HG02763 (cell line): ENCODE results near the gene NOM1.

Experiments
- ATAC-seq: cut with Tn5 transposase; IDR thresholded peaks from one replicate; pipeline ENCODE4 v1.9.1; 2021; ENCODE audit warnings: mild to moderate bottlenecking, moderate library complexity; ENCODE audit not compliant: unreplicated experiment

The NOM1 gene

DNA sequence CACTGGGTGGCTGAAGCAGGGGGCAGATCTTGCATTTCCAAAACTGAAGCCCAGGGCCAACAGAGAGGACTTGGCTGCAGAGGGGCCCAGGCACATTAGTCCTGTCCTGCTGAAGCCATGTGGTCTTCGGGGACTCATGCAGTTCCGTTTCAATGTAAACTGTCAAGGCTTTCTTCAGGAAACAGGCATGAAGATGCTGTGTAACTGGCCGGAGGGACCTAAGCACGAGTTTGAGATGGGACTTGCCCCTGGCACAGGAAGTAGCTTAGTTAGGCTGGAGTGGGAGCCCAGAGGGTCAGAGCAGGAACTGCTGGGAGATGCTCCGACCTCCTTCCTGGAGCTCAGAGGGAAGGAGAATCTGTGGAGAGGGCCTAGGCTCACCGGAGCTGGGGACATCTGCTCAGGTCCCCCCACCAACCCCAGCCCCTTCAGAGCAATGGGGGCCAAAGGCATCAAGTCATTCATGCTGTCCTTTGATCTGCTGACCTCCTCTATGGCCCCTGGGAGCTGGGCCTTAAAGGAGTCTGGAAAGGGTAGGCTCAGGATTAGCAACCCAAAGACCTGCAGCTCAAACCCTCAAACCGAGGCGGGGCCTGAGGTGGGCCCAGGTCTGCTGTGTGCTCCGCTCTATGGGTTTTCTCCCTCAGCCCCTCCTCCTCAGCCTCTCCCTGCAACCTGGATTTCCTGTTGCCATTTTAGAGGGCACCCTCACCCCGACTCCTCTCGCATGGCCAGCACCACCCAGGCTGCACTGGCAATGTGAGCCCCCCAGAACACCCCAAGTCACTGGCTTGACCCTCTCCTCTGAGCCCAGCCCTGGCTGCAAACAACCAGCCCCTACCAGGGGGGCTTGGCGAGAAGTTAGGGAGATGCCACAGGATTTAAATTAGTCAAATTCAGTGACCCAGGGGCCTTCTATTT is 65.4 kb downstream of the NOM1 start:
- ATAC-seq = no peak

DNA sequence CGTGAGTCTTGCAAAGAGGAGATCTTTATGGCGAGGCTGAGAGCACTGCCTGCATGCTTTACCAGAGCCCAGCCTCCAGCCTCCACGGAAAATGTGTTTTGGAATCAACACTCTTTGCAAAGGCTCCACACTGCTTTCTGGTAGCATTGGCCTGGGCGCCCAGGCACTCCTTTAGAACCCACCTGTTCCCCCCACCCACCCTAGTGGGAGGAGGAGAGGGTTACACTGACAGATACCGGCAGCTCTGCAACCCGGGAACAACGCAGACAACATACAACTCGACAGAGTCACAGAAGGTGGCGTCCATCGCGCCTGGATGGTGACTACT is 66.5 kb downstream of the NOM1 start:
- peak; percentile 8 for ATAC-seq

DNA sequence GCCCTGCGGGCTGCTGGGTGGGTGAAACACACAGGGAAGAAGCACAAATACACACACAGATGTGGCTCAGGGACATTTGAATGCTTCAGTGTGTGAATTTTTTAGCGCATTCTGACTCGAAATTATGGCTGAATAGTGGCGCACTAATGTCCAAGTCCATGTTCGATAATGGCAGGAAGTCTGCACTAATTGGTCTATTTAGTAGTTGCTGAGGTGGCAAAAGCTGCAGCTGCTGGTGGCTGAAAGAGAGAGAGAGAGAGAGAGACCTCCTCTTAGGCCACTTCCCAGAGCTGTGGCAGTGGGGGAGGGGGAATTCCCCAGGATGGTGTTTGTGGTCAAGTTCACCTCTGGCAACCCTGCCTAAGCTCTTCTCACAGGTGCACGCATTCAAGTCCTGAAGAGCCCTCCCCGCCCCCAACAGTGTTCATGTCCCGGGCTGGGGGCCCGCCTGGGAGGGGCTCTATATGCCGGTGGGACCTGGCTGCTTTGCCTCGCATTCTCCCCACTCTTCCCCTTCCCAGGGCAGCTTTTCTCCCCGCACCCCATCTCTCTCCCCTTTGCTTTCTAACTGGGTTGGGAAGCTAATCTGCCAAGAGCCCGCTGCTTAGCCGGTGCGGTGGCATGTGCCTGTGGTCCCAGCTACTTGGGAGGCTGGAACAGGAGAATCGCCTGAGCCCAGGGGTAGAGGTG is 67.0 kb downstream of the NOM1 start:
- ATAC-seq = peak; percentile 75

DNA sequence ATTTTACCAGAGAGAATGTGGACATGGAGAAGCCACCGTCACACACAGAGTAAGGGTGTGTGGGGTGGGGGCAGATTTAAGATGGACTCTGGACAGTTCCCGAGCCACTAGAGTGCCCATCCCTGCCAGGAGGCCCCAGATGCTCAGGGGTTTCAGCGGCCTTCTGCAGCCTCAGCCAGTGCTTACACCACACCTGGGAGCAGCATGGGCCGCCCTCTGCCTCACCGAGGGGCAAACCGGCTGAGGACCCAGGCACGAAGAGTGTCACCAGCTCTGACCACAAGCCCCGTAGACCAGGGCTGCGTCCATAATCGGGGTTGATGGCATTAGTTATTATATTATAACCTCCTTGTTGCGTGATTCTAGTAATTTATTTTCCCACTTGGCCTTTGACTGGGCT is 67.6 kb downstream of the NOM1 start:
- no peak for ATAC-seq

DNA sequence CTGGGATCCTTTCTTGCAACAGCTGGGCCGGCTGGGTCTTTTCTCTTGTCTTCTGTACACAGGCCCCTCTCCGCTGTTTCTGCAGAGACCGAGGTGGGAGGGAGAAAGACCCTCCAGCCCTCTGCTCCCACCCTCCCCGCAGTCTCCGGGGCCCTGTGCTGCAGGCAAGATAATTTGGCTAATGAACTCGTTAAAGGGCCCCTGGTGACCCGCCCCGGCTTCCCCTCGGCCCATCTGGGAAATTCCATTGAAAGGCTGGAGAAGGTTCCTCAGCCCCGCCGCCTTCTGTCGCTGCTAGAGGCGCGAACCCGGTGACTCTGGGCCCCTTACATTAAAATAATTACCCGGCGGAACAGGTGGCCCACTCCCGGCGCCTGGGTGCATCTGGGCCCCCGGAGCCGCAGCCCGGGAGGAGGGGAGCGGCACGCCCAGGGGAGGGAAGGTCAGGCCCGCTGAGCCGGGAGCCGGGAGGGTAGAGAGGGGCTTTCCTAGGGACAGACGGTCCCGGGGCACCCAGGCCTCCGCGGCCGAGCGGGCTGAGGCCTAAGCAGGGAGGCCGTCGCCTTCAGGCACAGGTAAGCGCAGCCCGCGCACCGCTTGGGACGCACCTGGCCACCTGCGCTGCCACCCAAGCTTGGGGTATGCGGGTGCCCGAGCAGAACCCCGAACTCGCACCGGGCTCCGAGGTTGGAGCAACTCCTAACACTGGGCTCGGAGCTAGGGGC is 68.3 kb downstream of the NOM1 start:
- ATAC-seq = no peak

DNA sequence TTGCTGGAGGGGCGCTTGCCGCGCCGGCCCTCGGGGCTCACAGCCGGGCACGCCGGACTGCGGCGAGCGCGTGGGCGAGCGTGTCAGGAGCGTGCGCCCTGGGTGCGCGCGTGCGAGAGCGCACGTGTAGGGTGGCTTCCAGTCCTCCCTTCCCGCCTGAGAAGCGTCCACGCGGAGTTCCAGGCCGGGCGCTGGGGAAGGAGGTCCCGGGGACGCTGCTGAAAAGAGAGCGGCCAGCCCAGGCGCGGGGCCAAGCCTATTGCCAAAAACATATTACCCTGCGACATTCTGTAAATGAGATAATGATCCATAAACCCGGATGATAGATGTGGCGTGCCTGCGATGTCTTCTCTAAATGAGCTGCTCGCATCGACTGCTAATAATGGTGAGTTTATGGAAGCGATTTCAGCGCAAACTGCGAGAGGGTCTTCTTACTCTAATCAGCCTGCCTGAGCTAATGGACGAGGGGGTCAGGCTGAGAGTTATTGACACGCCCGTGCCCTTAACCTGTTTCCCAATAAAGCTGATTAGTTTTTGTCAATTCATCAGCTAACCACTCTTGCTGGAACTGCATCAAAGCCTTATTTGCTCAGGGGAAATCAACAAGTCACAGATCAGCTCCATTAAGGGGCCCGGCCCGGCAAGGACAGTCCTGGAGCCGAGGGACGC is 69.0 kb downstream of the NOM1 start:
- ATAC-seq = no peak

DNA sequence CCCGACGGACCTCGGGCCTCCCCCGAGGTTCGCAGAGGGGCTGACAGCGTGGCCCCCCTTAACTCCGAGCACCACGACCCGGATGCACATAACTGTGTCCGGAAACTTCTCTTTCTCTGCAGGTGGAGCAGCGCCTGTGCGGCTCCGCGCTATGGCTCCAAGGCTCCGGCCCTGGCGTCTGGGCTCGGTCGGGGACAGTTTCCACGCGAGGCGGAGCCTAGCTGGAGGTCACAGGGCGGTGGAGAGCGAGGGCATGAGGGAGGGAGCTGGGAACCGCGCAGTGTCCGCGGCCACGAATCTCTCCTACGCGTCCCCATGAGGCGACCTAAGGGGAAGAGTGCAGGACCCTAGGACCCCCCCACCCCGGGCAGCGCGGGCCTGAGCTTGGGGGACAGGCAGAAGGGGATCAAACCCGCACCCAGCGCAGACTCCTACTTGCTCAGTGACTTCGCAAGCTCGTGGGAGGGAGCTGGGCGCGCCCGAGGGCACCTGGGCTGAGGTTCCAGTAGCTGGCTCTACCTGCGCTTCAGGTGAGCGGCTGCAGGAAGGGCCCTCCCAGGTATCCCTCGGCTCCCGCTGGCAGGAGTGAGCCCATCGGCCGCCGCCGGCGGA is 69.6 kb downstream of the NOM1 start:
- no peak for ATAC-seq

DNA sequence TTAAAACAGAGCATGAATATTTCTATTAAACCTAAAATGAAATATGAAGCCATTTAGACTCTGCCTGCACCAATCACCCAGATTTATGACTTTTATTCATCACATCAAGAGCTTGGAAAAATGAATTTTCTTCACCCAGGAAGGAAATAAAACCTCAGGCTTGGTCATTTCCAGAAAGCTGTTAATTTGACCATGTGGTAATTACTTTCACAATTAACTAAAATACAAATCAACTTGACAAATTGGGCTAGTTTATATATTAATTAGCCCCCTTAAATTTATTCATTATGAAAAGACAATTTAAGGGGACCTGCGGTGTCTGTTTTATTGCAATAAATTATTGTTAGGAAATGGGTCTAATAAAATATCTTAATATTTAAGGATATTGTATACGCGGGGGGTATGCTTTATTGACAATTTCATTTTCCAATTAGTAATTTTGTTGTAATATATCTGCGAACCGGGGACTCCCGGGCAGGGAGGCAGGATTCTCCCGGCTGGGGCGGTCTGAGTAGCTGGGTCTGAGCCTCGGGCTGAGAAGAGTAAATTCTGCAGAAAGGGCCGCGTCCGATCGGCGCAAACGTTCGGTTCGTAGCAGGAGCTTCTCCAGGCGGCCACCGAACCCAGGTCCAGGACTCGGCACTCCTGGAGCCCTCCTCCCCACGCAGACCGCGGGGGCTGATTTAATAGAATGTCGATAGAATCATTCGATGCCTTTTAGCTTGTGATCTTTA is 70.4 kb downstream of the NOM1 start:
- ATAC-seq = no peak

DNA sequence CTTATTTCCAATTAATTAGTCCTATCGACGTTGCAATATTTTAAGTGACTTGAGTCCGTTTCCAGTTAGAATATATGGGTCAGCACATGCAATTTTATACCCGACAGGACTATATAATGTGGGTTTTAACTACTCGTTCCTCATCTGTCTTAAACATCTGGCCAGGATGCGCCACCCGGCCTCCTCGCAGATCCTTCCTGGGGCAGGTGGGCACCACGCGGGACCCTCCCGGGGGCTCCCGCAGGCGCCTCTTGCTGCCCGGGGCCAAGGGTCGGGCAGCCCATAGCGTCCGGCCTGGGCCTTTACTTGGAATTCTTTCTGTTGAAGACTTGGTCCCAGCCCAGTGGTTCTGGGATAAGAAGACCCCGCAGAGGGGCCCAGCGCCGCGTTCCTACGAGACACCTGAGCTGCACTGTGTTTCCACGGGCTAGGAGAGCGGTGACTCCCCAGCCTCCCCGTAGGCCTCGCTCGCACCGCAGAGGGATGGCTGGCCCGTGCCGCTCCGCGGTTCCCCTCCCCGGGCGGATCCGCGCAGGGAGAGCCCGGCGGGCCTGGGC is 71.1 kb downstream of the NOM1 start:
- ATAC-seq = no peak

DNA sequence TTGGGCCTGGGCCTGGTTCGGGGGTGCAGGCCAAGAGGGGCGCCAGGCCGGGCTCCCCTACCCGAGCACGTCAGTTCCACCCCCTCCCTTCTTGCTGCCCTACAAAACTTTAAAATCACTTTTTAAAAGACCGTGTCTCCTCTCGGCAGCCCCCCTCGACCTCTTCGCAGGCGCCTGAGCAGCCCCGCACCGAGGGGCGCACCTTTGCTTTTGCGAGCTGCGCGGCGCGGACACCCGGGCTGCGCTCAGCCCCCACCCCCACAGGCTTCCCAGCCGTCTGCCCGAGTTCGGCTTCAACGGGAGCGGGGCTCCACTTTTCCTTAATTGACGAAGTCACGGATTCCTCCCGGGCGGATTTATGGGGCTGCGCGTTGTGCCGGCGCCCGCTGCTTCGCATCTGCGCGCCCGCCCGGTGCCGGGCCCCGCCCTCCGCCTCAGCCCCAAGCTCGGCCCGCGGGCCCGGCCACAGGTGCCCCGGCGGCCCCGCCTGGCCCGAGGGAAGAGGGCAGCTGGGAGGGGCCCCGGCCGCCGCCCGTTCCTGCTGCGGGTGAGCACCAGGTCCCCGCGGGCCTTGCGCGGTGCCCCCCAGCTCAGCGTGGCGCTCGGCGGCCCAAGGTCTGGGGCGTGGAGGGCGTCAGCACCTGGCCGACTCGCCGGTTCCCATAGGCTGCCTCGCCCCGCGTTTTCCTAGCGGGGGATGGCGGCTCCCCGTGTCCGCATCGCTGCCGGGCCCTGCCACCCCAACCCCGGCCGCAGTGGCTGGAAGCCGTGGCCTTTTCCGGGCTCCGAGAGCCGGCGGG is 71.8 kb downstream of the NOM1 start:
- no peak for ATAC-seq

DNA sequence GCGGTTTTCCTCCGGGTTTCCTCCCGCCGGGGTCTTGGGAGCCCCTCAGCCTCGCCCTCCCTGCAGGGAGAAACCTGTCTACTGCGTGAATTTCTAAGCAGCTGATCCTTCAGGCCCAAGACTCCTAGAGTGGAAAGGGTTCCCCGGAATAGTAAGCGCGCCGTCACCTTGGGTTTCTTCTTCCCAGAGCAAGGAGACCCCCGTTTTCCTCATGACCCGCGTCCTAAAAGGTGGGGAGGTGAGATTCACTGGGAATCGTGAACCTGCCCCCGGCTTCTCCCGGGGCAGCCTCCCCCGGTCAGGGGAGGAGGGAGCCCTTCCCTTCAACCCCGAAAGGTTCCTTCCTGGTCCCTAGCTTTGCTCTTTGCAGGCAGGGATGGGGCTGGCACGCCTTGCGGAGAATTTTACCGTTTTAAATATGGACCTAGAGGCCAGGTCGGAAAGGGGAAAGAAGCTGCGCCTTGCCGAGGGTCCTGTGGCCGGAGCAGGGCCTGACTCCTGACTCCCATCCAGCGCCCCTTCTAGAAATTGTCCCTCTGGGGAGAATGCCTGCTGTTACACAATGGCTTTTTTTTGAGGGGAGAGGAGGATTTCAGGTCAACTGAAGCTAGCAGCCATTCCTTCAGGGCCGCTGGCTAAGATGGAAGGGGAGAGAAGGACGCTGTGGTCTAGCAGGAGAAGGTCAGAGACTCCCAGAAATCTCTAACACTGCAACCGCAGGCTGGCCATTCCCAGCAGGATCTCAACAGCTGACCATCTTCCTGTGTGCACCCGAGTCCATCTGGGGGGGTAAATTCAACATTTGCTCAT is 72.6 kb downstream of the NOM1 start:
- no peak for ATAC-seq
